HG03342 (cell line): ENCODE data around the gene PLXNB3.

ENCODE experiments used
- ATAC-seq: cut with Tn5 transposase; IDR thresholded peaks from one replicate; pipeline ENCODE4 v1.9.1; 2021; ENCODE audit warnings: mild to moderate bottlenecking, moderate library complexity; ENCODE audit not compliant: unreplicated experiment

Gene PLXNB3

DNA sequence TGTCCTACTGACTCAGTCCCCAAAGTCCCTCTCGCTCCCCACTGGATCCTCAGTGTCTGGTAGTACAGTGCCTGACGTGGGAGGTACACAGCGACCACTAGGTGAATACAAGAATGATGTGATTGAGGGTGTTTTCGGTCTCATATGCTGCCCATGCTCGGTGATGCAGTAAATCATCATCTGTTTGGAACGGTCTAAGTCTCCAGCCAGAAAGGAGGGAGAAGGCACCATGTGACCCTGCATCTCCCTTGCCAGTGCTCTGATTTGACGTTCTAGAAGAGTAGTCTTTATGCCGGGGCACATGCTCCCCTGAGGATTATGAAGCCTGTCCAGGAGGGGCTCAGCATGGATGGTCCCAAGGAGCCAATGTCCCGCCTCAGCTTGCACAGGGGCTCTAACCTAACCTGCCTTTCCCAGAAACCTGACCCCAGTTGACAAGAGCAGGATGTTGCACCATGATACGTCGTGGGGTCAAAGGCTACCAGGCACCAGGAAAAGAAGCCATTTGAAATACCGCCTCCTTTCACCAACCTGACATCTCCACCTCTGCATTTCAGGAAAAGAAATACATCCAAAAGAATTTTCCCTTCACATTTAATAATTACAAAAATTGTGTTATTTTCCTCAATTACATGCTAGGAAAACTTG, 13.8 kb upstream of the PLXNB3 start:
- no peak for ATAC-seq

DNA sequence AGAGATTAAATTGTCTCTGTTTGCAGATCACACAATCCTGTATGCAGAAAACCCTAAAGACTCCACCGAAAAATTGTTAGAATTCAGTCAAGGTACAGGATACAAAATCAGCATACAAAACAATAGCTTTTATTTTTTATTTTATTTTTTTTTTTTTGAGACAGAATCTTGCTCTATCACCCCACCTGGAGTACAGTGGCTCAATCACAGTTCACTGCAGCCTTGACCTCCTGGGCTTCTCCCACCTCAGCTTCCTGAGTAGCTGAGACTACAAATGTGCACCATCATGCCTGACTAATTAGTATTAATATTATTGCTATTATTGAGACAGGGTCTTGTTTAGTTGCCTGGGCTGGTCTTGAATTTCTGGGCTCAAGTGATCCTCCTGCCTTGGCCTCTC, 8.9 kb upstream of the PLXNB3 start:
- no peak for ATAC-seq

DNA sequence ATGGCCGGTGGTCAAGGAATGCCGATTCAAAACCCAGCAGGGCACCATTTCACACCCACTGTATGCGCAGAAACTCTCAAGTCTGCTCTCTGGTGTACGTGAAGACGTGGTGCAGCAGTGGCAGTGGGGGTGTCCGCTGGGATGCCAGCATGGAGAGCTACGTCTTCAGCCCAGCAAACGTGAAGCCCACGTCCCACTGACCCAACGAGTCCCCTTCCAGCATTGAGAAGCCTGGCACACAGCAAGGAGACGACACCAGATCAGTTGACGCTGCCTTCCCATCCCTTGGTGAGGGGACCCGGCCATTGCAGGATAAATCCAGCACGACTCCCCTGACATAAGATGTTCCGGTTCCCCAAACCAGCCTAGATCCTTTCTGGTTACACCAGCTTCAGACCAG, 2.2 kb upstream of the PLXNB3 start:
- no peak for ATAC-seq

DNA sequence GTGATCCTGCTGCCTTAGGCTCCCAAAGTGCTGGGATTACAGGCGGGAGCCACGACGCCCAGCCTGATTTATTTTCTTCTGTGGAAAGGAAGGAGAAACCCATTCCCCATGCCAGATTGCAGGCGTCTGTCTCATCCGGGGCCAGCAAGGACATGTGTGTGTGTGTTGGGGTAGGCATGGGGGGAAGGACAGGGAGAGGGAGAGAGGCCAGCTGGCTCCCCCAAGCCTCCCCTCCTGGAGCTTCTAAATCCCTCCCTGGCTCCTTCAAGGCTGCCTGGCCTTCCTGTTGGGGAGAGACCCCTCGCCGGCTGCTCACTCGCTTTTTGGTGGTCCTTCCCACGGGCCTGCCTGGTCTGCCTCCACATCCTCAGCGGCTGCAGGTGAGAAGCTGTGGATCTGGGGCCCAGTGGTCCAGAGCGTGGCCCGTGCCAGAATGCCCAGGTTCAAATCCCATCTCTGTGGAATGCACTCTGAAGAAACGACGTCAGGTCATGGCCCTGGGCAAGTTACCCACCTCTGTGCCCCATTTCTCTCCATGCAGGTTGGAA, 1.3 kb upstream of the PLXNB3 start:
- ATAC-seq, result no peak

DNA sequence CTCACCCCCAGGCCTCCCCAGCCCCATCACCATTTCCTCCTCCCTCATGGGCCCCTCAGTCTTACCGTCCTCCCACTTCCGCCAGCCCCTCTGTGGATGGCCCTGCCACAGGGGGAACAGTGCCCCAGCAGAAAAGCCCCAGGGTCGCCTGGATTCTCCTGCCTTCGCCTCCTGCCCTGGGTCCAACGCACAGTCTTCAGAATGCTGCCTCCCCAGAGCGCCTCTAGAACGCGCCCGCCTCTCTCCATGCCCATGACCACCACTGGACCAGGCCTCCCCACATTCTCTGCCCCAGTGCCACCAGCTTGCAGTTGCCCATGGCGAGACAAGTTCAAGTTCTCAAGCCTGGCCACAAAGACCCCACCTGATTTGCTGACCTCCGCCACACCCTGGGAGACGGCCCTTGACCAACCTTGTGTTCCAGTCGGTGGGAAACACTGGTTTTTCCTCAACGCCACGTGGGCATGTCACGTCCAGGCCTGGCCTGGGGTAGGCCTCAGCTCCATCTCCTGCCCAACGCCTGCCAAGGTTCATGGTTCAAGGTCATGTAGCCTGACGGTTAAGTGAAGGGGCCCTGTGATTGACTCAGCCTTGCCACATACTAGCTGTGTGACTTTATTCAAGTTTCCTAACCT, 634 bp upstream of the PLXNB3 start:
- no peak for ATAC-seq

DNA sequence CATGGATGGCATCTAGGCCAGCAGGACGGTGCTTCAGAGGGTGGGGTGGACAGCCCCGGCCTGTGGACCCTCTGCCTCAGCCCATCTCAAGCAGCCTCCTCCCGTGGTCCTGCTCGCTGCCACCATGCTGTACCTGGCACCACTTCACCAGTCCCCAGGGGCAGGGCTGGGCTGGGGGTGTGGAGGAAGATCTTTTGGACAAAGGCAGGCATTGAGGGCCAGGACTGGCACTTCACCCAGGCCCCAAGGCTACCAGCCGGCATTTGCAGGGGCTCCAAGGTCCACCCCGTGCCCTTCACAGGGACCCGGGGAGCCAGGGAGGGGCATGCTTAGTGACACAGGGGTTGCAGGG, 713 bp downstream of the PLXNB3 start:
- no peak for ATAC-seq

DNA sequence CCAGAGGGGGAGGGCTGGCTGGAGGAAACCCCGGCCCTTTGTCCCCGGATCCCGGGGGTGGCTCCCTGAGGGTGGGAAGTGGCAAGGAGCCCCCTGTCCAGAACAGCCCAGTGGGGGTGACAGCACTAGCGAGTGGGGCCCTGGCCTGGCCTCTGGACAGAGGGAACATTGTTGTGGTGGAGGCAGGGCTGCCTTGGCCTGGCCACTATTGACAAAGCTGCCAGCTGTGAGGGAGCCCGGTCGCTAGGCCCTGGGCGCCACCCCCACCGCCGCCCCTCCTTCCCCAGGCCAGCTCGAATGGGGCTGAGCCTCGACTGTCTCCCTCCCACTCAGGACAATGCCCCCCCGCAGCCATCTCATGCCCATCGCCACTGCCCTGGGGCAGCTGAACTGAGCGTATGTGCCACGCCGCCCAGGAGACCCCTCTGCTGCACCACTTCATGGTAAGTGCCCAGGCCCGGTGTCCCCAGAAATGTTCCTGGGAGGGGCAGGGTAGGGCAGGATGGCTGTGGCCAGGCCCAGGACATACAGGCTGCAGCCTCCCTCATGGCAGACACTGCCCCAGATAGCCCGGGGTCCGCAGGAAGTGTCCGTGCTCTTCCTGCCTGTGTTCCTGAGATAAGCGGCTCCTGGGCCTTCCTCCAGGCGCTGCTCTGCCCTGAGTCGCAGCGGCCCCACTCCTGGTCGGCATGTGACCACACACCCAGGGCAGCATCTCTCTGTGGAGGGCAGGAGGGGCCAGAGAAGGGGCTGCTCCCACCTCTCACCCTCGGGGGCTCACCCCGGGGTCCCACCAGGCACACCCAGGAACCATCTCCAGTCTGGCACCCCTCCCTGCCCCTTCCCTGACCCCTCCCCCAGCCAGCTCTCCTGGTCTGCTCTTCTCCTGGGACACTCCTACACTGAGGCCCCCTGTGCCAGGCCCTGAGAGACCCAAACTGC, 1.4 kb downstream of the PLXNB3 start:
- no peak for ATAC-seq

DNA sequence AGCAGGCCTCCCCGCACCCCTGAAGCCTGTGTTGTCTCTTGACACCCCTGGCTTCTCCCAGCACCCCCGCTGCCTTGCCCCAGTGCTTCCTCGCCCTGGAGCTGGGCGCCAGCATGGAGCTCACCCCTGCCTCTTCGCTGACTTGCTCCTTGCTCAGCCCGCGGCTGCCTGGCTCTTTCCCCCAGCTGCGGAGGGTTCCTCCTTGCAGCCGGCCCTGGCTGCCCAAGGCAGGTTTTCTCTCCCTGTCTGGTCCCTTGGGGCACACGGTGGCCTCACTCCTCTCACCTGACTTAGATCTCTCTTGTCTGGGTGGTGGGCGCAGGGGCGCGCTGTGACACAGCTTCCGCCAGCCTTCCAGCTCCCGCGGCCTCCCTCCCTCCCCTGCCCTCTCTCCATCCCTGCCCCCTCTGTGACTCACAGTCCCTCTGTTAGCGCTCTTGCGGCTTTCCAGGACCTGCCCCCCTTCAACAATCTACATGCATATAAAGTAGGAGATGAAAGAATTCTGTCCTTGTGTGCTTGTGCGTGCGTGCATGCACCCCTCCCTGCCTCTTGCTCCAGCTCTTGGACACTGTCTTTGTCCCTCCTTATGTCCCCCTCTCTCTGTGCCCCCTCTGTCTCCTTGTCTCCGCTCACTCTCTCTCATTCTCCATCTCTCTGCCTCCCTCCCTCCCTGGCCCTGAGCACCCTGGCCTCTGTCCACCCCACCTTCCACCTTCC, 2.2 kb downstream of the PLXNB3 start:
- ATAC-seq, result no peak

DNA sequence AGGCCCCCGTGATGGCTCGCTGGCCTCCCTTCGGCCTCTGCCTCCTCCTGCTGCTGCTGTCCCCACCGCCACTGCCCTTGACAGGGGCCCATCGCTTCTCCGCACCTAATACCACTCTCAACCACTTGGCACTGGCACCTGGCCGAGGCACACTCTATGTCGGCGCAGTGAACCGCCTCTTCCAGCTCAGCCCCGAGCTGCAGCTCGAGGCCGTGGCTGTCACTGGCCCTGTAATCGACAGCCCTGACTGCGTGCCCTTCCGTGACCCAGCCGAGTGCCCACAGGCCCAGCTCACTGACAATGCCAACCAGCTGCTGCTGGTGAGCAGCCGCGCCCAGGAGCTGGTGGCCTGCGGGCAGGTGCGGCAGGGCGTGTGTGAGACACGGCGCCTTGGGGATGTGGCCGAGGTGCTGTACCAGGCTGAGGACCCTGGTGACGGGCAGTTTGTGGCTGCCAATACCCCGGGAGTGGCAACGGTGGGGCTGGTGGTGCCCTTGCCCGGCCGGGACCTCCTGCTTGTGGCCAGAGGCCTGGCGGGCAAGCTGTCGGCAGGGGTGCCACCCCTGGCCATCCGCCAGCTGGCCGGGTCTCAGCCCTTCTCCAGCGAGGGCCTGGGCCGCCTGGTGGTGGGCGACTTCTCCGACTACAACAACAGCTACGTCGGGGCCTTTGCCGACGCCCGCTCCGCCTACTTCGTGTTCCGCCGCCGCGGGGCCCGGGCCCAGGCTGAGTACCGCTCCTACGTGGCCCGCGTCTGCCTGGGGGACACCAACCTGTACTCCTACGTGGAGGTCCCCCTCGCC, 3.0 kb downstream of the PLXNB3 start:
- ATAC-seq, result no peak

DNA sequence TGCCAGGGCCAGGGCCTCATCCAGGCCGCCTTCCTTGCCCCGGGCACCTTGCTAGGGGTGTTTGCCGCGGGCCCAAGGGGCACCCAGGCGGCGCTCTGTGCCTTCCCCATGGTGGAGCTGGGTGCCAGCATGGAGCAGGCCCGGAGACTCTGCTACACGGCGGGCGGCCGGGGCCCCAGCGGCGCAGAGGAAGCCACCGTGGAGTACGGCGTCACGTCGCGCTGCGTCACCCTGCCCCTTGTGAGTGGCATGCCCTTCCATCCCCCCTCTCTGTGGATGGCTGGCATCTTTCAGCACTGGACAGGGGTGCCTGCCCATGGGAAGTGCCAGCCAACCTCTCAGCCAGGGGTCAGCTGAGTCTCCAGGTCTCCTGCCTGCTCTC, 3.6 kb downstream of the PLXNB3 start:
- ATAC-seq, result no peak

DNA sequence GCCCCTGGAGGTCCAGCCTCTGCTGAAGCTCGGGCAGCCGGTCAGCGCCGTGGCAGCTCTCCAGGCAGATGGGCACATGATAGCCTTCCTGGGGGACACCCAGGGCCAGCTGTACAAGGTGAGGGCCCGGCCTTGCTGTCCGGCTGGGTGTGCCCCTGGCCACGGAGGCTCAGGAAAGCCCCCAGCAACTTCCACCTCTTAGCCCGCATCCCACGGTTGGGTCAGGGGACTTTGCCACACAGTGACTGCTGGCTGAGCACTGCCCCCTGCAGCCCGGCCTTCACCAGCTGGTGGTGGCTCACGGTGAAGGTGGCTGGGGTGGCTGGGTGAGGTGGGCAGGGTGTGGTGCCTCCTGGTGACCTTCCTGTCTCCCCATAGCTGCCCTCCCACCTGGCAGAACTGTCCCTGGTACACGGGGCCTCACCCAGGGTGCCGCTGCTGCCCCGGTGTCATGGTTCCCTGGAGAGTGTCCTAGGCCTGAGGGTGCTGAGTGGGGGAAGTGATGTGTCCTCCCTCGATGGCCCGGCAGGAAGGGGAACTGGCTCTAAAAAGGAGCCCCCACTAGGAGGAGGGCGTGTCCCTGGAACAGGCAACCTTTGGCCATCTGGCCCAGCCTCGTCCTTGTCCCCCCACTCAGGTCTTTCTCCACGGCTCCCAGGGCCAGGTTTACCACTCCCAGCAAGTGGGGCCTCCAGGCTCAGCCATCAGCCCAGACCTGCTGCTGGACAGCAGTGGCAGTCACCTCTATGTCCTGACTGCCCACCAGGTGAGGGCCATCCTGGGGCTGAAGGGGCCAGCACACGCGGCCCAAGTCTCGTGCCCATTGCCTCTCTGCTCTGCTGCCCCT, 4.5 kb downstream of the PLXNB3 start:
- ATAC-seq, result no peak

DNA sequence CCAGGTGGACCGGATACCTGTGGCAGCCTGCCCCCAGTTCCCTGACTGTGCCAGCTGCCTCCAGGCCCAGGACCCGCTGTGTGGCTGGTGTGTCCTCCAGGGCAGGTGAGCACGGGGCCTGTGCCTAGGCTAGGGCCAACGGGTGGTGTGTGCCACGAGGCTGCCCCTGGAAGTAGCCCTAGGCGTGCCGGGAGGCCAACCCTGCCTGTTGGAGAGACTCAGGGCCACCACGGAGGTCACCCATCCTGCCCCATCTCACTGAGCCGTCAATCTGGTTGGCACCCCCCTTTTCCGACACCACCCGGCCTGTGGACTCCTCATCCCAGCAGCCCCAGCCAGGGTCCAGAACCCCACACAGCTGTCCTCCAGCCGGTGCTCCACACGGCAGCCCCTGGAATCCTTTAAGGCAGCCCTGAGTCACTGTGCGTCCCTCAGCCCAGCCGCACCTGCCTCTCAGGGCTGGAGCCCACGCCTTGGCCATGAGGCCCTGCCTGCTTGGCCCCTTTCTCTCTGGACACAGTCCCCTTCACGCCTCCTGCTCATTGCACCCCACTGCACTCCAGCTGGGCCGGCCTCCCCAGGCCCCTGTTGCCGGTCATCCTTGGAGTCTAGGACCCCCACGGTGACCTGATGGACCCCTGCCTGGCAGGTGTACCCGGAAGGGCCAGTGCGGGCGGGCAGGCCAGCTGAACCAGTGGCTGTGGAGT, 5.3 kb downstream of the PLXNB3 start:
- ATAC-seq, result no peak

DNA sequence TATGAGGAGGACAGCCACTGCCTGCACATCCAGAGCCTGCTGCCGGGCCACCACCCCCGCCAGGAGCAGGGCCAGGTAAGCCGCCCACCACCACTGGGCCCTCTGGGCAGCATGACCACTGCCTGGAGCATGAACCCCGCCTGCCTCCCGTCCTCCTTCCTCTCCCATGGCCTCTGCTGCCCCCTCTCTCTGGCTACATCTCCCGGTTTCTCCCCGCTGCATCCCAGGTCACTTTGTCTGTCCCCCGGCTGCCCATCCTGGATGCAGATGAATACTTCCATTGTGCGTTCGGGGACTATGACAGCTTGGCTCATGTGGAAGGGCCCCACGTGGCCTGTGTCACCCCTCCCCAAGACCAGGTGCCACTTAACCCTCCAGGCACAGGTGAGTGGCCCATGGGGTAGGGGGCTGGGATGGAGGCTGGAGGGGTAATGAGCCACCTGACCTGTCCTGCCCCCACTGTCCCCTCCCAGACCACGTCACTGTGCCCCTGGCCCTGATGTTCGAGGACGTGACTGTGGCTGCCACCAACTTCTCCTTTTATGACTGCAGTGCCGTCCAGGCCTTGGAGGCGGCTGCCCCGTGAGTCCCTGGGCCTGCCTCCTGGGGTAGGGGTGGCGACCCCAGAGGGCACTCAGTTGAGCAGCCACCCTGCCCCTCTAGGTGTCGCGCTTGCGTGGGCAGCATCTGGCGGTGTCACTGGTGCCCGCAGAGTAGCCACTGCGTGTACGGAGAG, 6.0 kb downstream of the PLXNB3 start:
- ATAC-seq, result no peak

DNA sequence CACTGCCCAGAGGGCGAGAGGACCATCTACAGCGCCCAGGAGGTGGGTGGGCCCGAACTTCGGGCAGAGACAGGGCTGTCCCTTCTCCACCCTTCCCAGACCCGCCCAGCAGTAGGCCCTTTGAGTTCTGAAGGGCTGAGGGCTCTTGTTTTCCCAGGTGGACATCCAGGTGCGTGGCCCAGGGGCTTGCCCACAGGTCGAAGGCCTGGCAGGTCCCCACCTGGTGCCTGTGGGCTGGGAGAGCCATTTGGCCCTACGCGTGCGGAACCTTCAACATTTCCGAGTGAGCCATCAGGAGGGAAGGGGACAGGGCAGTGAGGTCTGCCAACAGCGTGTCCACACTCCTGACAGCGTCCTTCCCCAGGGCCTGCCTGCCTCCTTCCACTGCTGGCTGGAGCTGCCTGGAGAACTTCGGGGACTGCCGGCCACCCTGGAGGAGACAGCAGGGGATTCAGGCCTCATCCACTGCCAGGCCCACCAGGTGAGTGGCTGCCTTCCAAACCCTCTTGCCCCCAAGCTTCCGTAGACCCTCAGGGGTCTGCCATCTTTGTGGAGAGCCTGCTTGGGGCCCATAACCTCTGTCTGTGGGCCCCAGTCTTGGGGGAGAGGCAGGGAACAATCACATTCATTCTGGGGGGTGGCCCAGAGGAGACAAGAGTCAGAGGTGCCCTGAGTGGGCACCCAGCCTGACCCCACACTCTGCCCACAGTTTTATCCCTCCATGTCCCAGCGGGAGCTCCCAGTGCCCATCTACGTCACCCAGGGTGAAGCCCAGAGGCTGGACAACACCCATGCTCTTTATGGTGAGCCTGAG, 6.8 kb downstream of the PLXNB3 start:
- no peak for ATAC-seq

DNA sequence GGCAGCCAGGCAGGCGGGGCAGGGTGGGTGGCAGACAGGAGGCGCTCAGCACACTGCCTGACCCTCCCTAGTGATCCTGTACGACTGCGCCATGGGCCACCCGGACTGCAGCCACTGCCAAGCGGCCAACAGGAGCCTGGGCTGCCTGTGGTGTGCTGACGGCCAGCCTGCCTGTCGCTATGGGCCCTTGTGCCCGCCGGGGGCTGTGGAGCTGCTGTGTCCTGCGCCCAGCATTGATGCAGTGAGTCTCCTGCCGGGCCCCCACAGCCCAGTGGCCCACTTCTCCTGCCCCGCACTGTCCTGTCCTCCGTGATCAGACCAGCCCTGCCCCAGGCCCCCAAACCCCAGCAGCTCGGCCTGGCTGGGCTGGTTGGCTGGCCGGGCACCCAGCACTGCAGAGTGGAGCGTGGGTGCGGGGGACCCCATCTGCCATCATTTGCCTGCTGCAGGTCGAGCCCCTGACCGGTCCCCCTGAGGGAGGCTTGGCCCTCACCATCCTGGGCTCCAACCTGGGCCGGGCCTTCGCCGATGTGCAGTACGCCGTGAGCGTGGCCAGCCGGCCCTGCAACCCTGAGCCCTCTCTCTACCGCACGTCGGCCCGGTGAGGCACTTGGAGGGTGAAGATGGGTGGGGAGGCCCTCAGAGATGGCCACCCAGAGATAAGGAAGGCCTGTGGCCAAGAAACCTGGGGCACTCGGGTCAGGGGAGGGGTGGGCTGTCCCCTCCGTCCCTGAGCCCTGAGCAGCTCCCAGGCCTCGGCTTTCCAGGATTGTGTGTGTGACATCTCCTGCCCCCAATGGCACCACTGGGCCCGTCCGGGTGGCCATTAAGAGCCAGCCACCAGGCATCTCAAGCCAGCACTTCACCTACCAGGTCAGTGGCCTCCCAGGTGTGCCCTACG, 7.6 kb downstream of the PLXNB3 start:
- no peak for ATAC-seq
